ENCODE results near the gene ABCA7. TPM values are rescaled to one million over a fixed set of nuclear protein-coding genes. Genes with fewer than 3 reads are reported as not detected.

ABCA7 gene
- total RNA-seq, 3 donors from 2014 or later = 8.0 to 31.8 (median 26.5) TPM

- Histone ChIP-seq H3K36me3 (no peaks in the 10 kb centered on the region), H3K27ac (no peak overlapping the region), H3K9me3 (peaks cover 48 to 59% of the 10 kb centered on the region in 2 donors), H3K4me3 (no peak overlapping the region), H3K4me1 (no peaks in the 10 kb centered on the region), H3K27me3 (no peaks in the 10 kb centered on the region)
- no peak for TF ChIP-seq POLR2A (IDR thresholded peaks at IDR 0.05)
- TF ChIP-seq CTCF (IDR thresholded peaks at IDR 0.05) = no peak
- no peak for TF ChIP-seq POLR2AphosphoS5 (IDR thresholded peaks at IDR 0.05)
- intact Hi-C loops (cut with DNase I; ENCODE audit: low total_unique reads) = no loop called here
- DNase-seq (ENCODE audit: low spot score in 2 of 2) = no peak
These were observed 16.1 kb downstream of the ABCA7 start for GRCh38 chr19:1055886-1056620.

- H3K27ac ChIP-seq = no peak overlapping the region
- TF ChIP-seq POLR2A (IDR thresholded peaks at IDR 0.05) (no peak), CTCF (IDR thresholded peaks at IDR 0.05) (no peak), POLR2AphosphoS5 (IDR thresholded peaks at IDR 0.05) (no peak)
- H3K4me1 ChIP-seq = no peaks in the 10 kb centered on the region
- intact Hi-C loops (cut with DNase I; ENCODE audit: low total_unique reads) = no loop called here
- H3K27me3 ChIP-seq = no peaks in the 10 kb centered on the region
- H3K9me3 ChIP-seq = peaks cover 48 to 59% of the 10 kb centered on the region in 2 donors
- no peak for DNase-seq (ENCODE audit: low spot score in 2 of 2)
- H3K36me3 ChIP-seq = no peaks in the 10 kb centered on the region
- no peak overlapping the region for H3K4me3 ChIP-seq
These were observed 17.4 kb downstream of the ABCA7 start for GRCh38 chr19:1057176-1057855.

GRCh38 chr19:1058112-1058511 lies 18.2 kb downstream of the ABCA7 start:
- no peak for DNase-seq (ENCODE audit: low spot score in 2 of 2)
- no peaks in the 10 kb centered on the region for H3K36me3 ChIP-seq
- intact Hi-C loops (cut with DNase I; ENCODE audit: low total_unique reads) = no loop called here

GRCh38 chr19:1060689-1061088 lies 20.8 kb downstream of the ABCA7 start:
- intact Hi-C loops (cut with DNase I; ENCODE audit: low total_unique reads) = no loop called here
- no peak overlapping the region for H3K27ac ChIP-seq
- peaks cover 0 to 9% of the 10 kb centered on the region in 2 donors for H3K4me1 ChIP-seq
- peaks cover 41 to 46% of the 10 kb centered on the region in 2 donors for H3K9me3 ChIP-seq
- TF ChIP-seq CTCF (IDR thresholded peaks at IDR 0.05) = no peak
- no peak for TF ChIP-seq POLR2AphosphoS5 (IDR thresholded peaks at IDR 0.05)
- no peak overlapping the region for H3K4me3 ChIP-seq
- H3K27me3 ChIP-seq = peaks cover 0 to 6% of the 10 kb centered on the region in 2 donors
- H3K36me3 ChIP-seq = no peaks in the 10 kb centered on the region
- DNase-seq (ENCODE audit: low spot score in 2 of 2) = no peak

More at GRCh38 chr19:1058112-1058511, 18.2 kb downstream of the ABCA7 start:
- no peak for TF ChIP-seq POLR2AphosphoS5 (IDR thresholded peaks at IDR 0.05)
- TF ChIP-seq POLR2A (IDR thresholded peaks at IDR 0.05) = no peak
- no peak for TF ChIP-seq CTCF (IDR thresholded peaks at IDR 0.05)
- H3K4me1 ChIP-seq = no peaks in the 10 kb centered on the region
- no peaks in the 10 kb centered on the region for H3K27me3 ChIP-seq
- peaks cover 48 to 59% of the 10 kb centered on the region in 2 donors for H3K9me3 ChIP-seq
- no peak overlapping the region for H3K27ac ChIP-seq
- no peak overlapping the region for H3K4me3 ChIP-seq

- no peak overlapping the region for H3K4me3 ChIP-seq
- TF ChIP-seq CTCF (IDR thresholded peaks at IDR 0.05) (no peak), POLR2A (IDR thresholded peaks at IDR 0.05) (no peak), POLR2AphosphoS5 (IDR thresholded peaks at IDR 0.05) (no peak)
- no peak for DNase-seq (ENCODE audit: low spot score in 2 of 2)
- H3K27ac ChIP-seq = no peak overlapping the region
- H3K9me3 ChIP-seq = peaks cover 28 to 33% of the 10 kb centered on the region in 2 donors
- no peaks in the 10 kb centered on the region for H3K36me3 ChIP-seq
- intact Hi-C loops (cut with DNase I; ENCODE audit: low total_unique reads) = no loop called here
- peaks cover 0 to 16% of the 10 kb centered on the region in 2 donors for H3K27me3 ChIP-seq
- peaks cover 4 to 13% of the 10 kb centered on the region in 2 donors for H3K4me1 ChIP-seq
These were observed 22.1 kb downstream of the ABCA7 start for GRCh38 chr19:1061987-1062386.
